ENCODE data around the gene RCBTB1.

RCBTB1 gene

DNA sequence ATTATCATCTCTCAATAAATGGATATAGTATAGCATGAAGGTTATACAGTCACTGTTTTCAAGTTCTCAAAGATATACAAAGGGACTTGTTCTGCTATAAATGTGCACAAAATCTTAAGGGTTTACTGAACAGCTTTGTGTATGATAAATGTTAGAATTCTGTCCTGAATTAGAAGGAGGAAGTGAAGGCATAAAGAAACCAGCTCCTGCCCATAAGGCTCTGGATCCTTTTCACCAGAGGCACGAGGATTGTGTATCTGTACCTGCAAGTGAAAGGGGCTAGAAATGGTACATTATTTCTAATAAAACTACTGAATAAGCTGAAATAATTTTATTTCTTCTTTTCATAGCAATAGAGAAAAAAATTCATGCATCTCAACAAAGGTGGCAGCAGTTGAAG is 57.2 kb downstream of the RCBTB1 start:
- TF ChIP-seq EP300 (IDR thresholded peaks at IDR 0.05; ENCODE audit: borderline replicate concordance): no peak
- no peak for TF ChIP-seq RAD21 (IDR thresholded peaks at IDR 0.05; ENCODE audit: low read depth)
- no peak for TF ChIP-seq NFIC (IDR thresholded peaks at IDR 0.05)
- TF ChIP-seq FOXM1 (IDR thresholded peaks at IDR 0.05; ENCODE audit: borderline replicate concordance, low read depth): no peak
- TF ChIP-seq YY1 (IDR thresholded peaks at IDR 0.05; ENCODE audit: low read depth): no peak

DNA sequence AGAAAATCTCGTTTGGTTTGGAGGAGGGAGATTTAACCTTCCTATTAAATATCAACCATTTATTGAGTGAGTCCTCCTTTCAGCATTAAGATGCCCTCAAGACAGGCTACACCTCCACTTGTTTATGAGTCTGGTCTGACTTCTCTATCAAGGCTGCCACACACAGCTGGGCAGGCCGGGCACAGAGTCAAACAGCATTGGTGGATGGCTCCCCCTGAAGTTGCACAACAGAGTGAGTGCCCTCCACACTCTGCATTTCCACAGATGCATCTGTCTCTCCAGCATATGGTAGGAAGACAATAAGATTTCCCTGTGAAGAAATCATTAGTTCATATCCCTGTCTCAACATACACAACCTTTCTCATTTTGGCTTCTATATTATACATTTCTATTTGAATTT is 58.2 kb downstream of the RCBTB1 start:
- TF ChIP-seq CEBPB (IDR thresholded peaks at IDR 0.05) (no peak), TAF1 (IDR thresholded peaks at IDR 0.05; ENCODE audit: low read depth) (no peak), YY1 (IDR thresholded peaks at IDR 0.05; ENCODE audit: low read depth) (no peak), RAD21 (IDR thresholded peaks at IDR 0.05; ENCODE audit: low read depth) (no peak), TCF12 (IDR thresholded peaks at IDR 0.05; ENCODE audit: low read depth) (no peak), EGR1 (IDR thresholded peaks at IDR 0.05) (no peak), ZBTB7A (IDR thresholded peaks at IDR 0.05; ENCODE audit: low read depth) (no peak)
- TF ChIP-seq, protein P1, sequence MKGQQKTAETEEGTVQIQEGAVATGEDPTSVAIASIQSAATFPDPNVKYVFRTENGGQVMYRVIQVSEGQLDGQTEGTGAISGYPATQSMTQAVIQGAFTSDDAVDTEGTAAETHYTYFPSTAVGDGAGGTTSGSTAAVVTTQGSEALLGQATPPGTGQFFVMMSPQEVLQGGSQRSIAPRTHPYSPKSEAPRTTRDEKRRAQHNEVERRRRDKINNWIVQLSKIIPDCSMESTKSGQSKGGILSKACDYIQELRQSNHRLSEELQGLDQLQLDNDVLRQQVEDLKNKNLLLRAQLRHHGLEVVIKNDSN (IDR thresholded peaks at IDR 0.05): no peak
- TF ChIP-seq, protein P2, sequence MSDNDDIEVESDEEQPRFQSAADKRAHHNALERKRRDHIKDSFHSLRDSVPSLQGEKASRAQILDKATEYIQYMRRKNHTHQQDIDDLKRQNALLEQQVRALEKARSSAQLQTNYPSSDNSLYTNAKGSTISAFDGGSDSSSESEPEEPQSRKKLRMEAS (IDR thresholded peaks at IDR 0.05): no peak
- TF ChIP-seq, protein P3, sequence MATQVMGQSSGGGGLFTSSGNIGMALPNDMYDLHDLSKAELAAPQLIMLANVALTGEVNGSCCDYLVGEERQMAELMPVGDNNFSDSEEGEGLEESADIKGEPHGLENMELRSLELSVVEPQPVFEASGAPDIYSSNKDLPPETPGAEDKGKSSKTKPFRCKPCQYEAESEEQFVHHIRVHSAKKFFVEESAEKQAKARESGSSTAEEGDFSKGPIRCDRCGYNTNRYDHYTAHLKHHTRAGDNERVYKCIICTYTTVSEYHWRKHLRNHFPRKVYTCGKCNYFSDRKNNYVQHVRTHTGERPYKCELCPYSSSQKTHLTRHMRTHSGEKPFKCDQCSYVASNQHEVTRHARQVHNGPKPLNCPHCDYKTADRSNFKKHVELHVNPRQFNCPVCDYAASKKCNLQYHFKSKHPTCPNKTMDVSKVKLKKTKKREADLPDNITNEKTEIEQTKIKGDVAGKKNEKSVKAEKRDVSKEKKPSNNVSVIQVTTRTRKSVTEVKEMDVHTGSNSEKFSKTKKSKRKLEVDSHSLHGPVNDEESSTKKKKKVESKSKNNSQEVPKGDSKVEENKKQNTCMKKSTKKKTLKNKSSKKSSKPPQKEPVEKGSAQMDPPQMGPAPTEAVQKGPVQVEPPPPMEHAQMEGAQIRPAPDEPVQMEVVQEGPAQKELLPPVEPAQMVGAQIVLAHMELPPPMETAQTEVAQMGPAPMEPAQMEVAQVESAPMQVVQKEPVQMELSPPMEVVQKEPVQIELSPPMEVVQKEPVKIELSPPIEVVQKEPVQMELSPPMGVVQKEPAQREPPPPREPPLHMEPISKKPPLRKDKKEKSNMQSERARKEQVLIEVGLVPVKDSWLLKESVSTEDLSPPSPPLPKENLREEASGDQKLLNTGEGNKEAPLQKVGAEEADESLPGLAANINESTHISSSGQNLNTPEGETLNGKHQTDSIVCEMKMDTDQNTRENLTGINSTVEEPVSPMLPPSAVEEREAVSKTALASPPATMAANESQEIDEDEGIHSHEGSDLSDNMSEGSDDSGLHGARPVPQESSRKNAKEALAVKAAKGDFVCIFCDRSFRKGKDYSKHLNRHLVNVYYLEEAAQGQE (IDR thresholded peaks at IDR 0.05; ENCODE audit: low read depth): no peak

DNA sequence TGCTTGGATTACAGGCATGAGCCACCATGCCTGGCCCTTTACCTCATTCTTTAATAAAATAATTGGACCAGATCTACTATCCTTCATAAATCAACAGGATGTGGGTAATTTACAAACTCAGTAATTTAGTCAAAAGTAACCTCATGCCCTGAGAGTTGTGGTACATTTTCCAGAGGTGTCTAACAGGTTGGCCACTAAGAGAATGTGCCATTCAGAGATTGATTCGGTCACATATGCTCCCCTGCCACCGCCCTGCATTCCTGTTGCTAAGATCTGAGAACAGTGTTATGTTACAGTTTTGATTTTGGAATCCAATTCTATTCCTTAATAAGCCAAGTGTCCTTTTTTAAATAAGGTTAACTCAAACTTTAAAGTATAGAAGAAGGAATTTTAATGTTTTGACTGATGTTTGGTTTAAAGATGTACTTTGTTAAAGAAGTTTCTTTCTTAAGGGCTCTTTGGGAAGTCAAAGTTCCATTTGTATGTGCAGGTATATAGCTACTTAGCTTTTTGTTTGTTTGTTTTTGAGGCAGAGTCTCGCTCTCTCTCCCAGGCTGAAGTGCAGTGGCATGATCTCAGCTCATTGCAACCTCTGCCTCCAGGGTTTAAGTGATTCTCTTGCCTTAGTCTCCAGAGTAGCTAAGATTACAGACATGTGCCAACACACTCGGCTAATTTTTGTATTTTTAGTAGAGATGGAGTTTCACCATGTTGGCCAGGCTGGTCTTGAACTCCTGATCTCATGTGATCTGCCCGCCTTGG is 60.4 kb downstream of the RCBTB1 start:
- TF ChIP-seq ZBTB7A (IDR thresholded peaks at IDR 0.05; ENCODE audit: low read depth) (no peak), CREB1 (IDR thresholded peaks at IDR 0.05; ENCODE audit: low read depth) (no peak)
- TF ChIP-seq, protein P1 (IDR thresholded peaks at IDR 0.05): no peak

DNA sequence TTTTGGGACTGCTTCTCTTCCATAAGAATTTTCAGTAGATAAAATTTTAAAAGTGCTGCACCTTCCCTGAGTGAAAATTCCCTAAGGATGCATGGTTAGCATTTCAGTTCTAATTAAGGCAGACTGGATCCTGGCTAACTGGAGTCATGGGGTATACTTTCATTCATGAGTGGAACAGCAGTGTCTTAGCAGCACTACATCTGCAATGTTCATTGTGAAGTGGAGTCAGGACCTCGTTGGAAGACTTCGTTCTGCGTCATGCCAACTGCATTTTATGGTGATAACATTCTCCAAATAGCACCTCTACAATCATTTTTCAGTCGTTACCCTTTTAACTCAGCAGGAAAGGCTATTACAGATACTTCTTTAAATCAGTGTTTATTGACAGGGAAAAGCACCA is 64.1 kb downstream of the RCBTB1 start:
- TF ChIP-seq ZBTB7A (IDR thresholded peaks at IDR 0.05; ENCODE audit: low read depth): no peak
- TF ChIP-seq YY1 (IDR thresholded peaks at IDR 0.05; ENCODE audit: low read depth): no peak
- TF ChIP-seq TEAD4 (IDR thresholded peaks at IDR 0.05): no peak
- TF ChIP-seq, protein P3 (IDR thresholded peaks at IDR 0.05; ENCODE audit: low read depth): no peak
- TF ChIP-seq CEBPB (IDR thresholded peaks at IDR 0.05): no peak
- no peak for TF ChIP-seq NFIC (IDR thresholded peaks at IDR 0.05)
- no peak for TF ChIP-seq RAD21 (IDR thresholded peaks at IDR 0.05; ENCODE audit: low read depth)
- TF ChIP-seq TCF12 (IDR thresholded peaks at IDR 0.05; ENCODE audit: low read depth): no peak
- no peak for TF ChIP-seq EP300 (IDR thresholded peaks at IDR 0.05; ENCODE audit: borderline replicate concordance)
- no peak for TF ChIP-seq CREB1 (IDR thresholded peaks at IDR 0.05; ENCODE audit: low read depth)
- TF ChIP-seq, protein P2 (IDR thresholded peaks at IDR 0.05): no peak
- TF ChIP-seq FOXM1 (IDR thresholded peaks at IDR 0.05; ENCODE audit: borderline replicate concordance, low read depth): no peak
- TF ChIP-seq, protein P1 (IDR thresholded peaks at IDR 0.05): no peak
- no peak for TF ChIP-seq EGR1 (IDR thresholded peaks at IDR 0.05)
- TF ChIP-seq TAF1 (IDR thresholded peaks at IDR 0.05; ENCODE audit: low read depth): no peak

DNA sequence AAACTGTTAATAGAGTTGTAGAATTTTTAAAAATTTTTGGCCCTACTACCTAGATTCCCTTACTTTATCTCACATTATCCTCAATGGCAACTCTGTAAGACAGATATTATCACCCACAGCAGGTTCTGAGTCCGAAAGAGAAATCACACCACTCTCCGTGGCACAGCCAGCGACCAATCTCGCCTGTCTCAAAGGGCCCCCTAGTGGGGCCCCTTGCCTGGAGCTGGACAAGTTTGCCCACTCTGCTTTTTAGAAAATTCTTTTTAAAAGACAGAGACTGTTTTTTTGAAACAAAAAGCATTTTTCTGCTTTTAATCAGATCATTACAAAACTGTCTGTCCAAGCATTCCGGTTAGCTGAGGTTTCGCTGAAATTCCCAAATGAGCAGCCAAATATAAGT is 67.9 kb downstream of the RCBTB1 start:
- TF ChIP-seq CREB1 (IDR thresholded peaks at IDR 0.05; ENCODE audit: low read depth): no peak
- TF ChIP-seq, protein P3 (IDR thresholded peaks at IDR 0.05; ENCODE audit: low read depth): no peak
- no peak for TF ChIP-seq YY1 (IDR thresholded peaks at IDR 0.05; ENCODE audit: low read depth)
- no peak for TF ChIP-seq TEAD4 (IDR thresholded peaks at IDR 0.05)
- no peak for TF ChIP-seq EP300 (IDR thresholded peaks at IDR 0.05; ENCODE audit: borderline replicate concordance)
- TF ChIP-seq, protein P2 (IDR thresholded peaks at IDR 0.05): no peak
- no peak for TF ChIP-seq RAD21 (IDR thresholded peaks at IDR 0.05; ENCODE audit: low read depth)
- TF ChIP-seq NFIC (IDR thresholded peaks at IDR 0.05): no peak
- no peak for TF ChIP-seq TCF12 (IDR thresholded peaks at IDR 0.05; ENCODE audit: low read depth)
- TF ChIP-seq FOXM1 (IDR thresholded peaks at IDR 0.05; ENCODE audit: borderline replicate concordance, low read depth): no peak
- no peak for TF ChIP-seq ZBTB7A (IDR thresholded peaks at IDR 0.05; ENCODE audit: low read depth)
- no peak for TF ChIP-seq CEBPB (IDR thresholded peaks at IDR 0.05)
- TF ChIP-seq, protein P1 (IDR thresholded peaks at IDR 0.05): no peak
- TF ChIP-seq TAF1 (IDR thresholded peaks at IDR 0.05; ENCODE audit: low read depth): no peak
- no peak for TF ChIP-seq EGR1 (IDR thresholded peaks at IDR 0.05)

All from Ishikawa (cell line).